Activated CD4-positive, alpha-beta T cell treated with anti-CD3 and anti-CD28 coated beads, Interleukin-2, amount 50 U/mL, for 48 hours (primary cell): ENCODE data around the gene EEIG2.
"Not testable (repeated sequence)": the region's sequence is repeated elsewhere in the genome, so short reads cannot be mapped to it uniquely, and the experiment has no call there.

Experiments used
- DNase-seq, 2 experiments: peaks; one replicate each; pipeline ENCODE4 v3.0.0-alpha.2; 2020

Gene EEIG2

GRCh38 chr1:108559215-108560186, at the start of gene EEIG2:
EEIG2 (plus strand) TSS chr1:108560100; CDS start chr1:108560429, 329 bp downstream.
- peak; percentile 87 to 88 for DNase-seq

- DNase-seq, result no peak
Observed at GRCh38 chr1:108511764-108512163, 48.1 kb upstream of the EEIG2 start.

- no peak for DNase-seq
Observed at GRCh38 chr1:108512239-108513043, 47.5 kb upstream of the EEIG2 start.

GRCh38 chr1:108513044-108513415, 46.9 kb upstream of the EEIG2 start:
- no peak for DNase-seq

GRCh38 chr1:108513914-108514313, 46.0 kb upstream of the EEIG2 start:
- DNase-seq, result not testable (repeated sequence)

- not testable (repeated sequence) for DNase-seq
Observed at GRCh38 chr1:108517301-108517897, 42.5 kb upstream of the EEIG2 start.

GRCh38 chr1:108521990-108522393, 37.9 kb upstream of the EEIG2 start:
- DNase-seq, result no peak

GRCh38 chr1:108523829-108524228, 36.1 kb upstream of the EEIG2 start:
- no peak for DNase-seq

GRCh38 chr1:108524676-108525075, 35.2 kb upstream of the EEIG2 start:
- DNase-seq, result no peak

GRCh38 chr1:108527135-108527534, 32.8 kb upstream of the EEIG2 start:
- no peak for DNase-seq

- no peak for DNase-seq
Observed at GRCh38 chr1:108527837-108528236, 32.1 kb upstream of the EEIG2 start.

GRCh38 chr1:108531444-108531843, 28.5 kb upstream of the EEIG2 start:
- DNase-seq, result no peak

GRCh38 chr1:108532730-108533129, 27.2 kb upstream of the EEIG2 start:
- DNase-seq, result no peak

GRCh38 chr1:108533351-108534083, 26.4 kb upstream of the EEIG2 start:
- DNase-seq, result peak; percentile 36 to 61

- no peak for DNase-seq
Observed at GRCh38 chr1:108534759-108535158, 25.1 kb upstream of the EEIG2 start.

- DNase-seq, result not testable (repeated sequence)
Observed at GRCh38 chr1:108535315-108535897, 24.5 kb upstream of the EEIG2 start.

GRCh38 chr1:108536021-108536420, 23.9 kb upstream of the EEIG2 start:
- not testable (repeated sequence) for DNase-seq

- not testable (repeated sequence) for DNase-seq
Observed at GRCh38 chr1:108536791-108537190, 23.1 kb upstream of the EEIG2 start.

GRCh38 chr1:108537976-108538375, 21.9 kb upstream of the EEIG2 start:
- DNase-seq, result no peak

GRCh38 chr1:108540977-108541376, 18.9 kb upstream of the EEIG2 start:
- no peak for DNase-seq

- no peak for DNase-seq
Observed at GRCh38 chr1:108541861-108542260, 18.0 kb upstream of the EEIG2 start.

- DNase-seq, result not testable (repeated sequence)
Observed at GRCh38 chr1:108547493-108547892, 12.4 kb upstream of the EEIG2 start.
